ENCODE results near the gene GTPBP2.

- TF ChIP-seq, protein P1, sequence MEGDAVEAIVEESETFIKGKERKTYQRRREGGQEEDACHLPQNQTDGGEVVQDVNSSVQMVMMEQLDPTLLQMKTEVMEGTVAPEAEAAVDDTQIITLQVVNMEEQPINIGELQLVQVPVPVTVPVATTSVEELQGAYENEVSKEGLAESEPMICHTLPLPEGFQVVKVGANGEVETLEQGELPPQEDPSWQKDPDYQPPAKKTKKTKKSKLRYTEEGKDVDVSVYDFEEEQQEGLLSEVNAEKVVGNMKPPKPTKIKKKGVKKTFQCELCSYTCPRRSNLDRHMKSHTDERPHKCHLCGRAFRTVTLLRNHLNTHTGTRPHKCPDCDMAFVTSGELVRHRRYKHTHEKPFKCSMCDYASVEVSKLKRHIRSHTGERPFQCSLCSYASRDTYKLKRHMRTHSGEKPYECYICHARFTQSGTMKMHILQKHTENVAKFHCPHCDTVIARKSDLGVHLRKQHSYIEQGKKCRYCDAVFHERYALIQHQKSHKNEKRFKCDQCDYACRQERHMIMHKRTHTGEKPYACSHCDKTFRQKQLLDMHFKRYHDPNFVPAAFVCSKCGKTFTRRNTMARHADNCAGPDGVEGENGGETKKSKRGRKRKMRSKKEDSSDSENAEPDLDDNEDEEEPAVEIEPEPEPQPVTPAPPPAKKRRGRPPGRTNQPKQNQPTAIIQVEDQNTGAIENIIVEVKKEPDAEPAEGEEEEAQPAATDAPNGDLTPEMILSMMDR (IDR thresholded peaks at IDR 0.05): no peak
- TF ChIP-seq POLR2A (IDR thresholded peaks at IDR 0.05): no peak
Observed at GRCh38 chr6:43582911-43583310, 46.2 kb downstream of the GTPBP2 start.
